GM18868 (cell line): ENCODE results near the gene CRACR2A.

Experiments used
- ATAC-seq: cut with Tn5 transposase; IDR thresholded peaks from one replicate; pipeline ENCODE4 v1.9.1; 2021; ENCODE audit warnings: mild to moderate bottlenecking, moderate library complexity; ENCODE audit not compliant: unreplicated experiment

CRACR2A gene

DNA sequence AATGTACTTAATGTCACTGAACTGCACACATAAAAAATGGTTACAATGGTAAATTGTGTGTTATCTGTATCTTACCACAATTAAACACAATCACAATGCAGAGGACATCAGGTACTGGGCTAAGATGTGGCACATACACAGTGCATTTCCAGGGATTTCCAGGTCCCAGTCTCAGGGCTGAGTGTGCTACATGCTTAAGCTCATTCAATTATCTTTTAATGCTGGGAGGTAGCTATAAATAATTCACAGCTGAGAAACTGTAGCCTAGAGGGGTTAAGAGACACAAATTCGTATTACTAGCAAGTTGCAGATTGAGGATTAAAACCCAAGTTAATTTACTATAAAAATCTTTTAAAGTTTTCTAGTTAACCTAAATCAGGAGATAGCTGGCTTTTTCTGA lies 67.1 kb downstream of the CRACR2A start:
- ATAC-seq: no peak

DNA sequence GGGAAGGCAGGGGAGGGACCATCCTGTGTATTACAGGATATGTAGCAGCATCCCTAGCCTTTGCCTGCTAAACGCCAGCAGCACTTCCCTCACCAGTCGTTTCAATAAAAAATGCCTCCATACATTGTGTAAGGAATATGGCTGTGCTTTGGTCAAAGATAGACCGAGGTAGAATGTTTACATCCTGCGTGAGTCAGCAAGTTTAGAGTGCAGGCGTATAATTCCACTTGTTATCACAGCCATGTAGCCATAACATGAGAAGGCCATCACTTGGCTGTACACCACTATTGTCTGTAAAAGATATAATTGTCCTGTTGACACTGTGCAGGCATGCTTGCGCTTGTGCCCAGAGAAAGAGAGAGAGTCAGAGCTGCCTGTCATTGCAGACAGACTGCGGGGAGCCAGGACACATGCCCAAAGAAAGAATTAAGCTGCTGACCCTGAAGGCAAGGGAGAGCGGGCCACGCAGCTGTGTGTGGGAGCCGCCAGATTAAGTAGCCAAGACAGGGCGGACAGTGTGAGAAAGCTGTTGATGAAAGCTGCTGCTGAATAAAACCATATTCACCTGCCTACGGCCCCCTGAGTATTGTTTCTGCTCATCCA lies 68.4 kb downstream of the CRACR2A start:
- no peak for ATAC-seq

DNA sequence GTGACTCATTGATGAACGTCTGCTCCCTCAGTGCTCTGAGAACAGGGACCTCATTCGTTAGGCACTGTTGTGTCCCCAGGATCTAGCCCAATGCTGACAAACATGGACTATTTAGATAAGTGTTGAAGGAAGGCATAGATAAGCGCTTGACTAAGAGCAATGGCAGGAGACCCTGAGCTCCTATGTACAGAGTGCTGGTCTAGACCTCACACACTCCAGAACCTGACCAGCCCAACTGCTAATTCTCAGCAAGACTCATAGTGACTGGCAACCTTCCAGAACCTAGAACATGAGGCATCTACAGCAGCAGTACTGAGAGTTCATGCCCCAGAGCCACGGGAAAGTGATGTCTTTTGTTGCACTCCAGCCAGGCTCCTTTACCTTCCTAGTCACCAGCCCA lies 69.2 kb downstream of the CRACR2A start:
- ATAC-seq: no peak

DNA sequence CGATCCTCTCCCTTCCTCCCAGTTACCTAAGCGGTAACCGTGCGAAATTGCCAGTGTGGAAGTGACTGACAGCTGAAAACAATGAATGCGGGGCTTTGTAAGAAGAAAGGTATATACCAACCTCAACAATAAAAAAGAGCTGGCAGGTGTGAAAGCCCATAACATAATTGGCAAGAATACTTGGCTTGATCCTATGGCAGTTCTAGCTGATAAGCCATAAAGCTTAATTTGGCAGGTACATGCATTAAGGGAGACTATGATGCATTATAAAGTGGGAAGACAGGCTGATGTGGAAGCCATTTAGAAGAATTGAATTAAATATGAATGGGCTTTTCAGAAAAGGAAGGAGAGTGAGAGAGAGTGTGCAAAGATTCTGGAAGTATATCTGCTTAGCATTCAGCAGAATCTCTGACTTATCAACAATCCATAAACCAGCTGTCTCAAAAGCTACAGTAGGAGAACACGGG lies 71.3 kb downstream of the CRACR2A start:
- no peak for ATAC-seq

DNA sequence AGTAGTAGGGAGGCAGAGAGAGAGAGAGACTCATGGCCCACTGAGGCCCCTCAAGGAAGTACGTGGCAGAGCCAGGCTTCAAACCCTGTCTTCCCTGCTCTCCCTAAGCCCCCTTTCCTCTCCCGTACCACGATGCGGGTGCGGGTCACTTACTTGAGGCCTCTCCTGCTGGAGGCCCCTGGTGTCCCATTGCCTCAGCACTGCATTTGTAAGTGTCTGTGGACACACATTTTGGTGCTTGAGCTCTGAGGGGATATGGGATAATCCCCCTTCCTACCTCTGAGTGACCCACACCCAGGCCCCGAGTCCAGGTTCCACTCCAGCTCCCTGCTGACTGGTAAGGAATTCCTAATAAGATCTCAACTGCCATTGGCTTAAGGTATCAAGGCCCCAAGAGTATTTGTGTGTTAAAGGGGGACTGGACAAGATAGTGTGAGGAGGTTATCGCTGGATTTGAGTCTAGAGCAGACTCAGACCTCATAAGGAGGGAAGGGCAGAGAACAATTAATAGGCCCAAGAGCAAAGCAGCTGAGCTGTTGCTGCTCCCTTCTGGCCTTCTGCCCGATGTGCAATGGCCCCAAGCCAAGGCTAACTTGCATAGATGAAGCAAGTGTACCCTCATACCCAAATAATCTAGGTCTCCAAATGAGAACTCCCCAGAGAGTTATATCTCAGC lies 71.9 kb downstream of the CRACR2A start:
- ATAC-seq: no peak

DNA sequence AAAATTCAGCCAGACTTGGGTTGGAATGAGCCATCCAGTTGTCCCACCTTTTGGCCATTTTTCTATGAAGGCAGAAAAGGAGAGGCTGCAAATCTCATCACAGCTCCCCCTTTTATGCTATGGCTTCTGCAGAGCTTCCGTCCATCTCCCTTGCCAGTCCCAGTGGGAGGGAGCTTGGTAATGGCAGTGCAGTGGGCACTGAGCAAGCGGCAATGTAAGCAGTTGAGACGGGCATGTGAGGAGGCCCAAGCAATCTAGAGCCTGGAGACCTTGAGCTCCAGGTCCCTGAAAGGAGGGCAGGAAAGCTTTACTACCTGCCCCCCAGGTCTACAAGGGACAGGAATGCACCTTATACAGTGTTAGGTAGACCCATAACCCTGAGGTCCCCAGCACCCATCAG lies 73.1 kb downstream of the CRACR2A start:
- no peak for ATAC-seq

DNA sequence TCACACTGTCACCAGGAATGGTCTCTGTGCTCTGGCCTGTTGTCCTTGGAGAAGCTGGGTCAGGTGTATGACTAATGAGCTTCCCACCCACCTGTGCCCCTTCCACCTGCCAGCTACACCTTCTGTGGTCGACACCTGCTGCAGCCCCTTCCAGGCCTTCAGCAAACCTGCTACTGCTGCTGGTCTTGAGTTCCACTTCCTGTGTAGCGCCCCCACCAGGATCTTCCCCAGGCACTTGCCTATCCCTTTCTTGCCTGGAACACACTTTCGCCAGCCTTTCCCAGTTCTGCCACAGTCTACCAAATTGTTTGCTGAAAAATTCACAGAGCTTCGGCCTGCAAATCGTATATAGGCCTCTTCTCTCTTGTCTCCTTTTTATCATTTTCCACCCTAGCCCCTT lies 75.3 kb downstream of the CRACR2A start:
- ATAC-seq: no peak

DNA sequence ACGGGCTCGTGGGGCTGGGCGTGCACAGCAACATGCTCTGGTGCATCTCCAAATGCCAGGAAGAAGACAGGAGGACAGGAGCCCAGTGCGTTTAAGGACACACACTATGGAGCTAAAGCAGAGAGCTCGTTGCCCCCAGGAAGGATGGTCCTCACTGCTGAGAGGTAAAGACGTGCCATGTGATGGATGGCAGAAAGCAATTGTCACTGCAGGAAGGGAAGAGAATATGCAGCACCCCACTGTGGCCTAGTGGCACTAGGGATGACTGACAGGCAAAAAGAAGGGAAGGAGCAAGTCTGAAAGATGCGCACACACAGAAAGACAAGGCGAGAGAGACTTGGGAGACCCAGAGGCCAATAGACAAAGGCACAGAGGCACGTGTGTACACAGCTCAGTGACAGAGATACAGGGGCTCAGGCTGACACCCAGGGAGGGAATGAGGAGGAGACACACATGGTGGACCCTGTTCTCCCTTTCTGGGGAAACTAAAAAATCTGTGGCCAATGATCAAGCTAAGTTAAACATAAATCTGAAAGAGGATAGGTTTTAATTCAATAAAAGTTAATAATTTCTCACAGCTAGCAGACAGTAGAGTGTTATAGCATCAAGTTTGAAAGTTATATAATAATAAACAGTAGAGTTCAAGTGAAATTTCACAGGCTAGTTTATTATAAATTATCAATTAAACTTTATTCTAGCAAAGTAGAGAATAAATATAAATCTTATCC lies 78.8 kb downstream of the CRACR2A start:
- ATAC-seq: no peak

DNA sequence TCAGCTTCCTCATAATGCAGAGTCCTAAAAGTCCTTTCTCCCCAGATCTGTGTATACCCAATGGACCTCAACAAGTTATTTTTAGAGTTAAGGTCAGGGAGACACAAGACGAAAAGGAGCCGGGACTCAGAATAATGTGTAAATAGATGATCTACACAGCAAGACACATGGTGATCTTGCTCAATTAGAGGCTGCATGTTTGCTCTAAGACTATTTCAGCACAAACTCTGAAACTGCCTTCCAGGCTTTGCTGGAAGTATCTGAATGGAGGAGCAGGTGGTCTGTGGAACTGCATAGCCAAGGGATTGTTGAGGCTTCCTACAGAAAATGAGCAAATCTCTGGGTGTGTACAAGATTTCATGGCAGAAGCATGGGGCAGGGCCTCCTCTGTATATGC lies 80.8 kb downstream of the CRACR2A start:
- no peak for ATAC-seq

DNA sequence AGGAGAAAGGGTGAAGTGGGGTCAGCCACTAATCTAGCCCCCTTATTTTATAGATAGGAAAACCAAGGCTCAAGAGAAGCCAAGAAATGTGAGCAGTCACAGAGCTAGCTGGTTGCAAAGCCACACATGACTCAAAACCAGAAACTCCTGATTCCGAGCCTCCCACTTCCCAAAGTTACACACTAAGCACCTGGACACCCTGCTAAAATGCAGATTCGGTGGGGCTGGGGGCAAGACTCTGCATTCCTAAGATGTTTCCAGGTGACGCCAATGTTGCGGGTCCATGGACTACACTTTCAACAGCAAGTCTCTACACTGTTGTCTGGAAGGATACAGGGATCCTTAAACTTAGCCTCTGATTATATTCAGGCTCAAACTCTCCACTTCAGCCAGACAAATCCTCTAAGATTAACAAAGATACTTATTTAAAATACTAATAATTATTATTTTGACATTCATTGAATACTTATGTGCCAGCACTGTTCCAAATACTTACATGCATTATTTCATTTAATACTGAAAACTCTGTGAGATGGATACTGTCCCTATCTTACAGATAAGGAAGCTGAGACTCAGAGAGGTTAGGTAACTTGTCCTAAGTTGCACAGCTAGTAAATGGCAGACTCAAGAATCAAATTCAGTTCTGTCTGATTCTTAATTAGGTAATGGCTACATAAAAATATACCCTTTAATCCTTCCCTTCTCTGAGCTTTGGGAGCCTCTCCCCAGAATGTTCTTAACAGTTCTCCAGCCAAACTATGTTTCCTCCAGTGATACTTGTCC lies 81.4 kb downstream of the CRACR2A start:
- no peak for ATAC-seq

DNA sequence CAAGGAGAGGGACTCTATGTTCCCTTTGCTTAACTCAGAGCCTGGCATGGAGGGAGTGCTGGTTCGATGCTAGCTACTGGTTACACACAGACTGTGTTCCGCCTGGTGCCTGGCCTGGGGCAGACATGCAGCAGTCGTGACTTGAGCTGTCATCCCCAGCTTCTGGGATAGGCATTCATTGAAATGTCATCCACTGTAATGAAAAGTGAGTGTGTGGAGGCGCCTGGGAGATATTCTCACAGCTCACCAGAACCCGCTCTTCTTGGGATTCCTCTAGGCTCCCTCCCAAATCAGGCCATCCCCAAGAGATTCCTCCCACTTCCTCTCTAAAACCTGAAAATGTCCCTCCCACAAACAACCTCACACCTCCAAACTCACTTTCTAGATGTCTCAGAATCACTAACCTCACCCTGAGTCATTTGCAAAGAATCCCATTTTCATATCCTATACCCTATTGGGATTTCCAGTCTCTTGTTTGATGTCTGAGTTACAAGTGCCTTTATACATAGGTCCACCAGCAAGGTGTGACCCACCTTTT lies 82.8 kb downstream of the CRACR2A start:
- ATAC-seq: no peak

DNA sequence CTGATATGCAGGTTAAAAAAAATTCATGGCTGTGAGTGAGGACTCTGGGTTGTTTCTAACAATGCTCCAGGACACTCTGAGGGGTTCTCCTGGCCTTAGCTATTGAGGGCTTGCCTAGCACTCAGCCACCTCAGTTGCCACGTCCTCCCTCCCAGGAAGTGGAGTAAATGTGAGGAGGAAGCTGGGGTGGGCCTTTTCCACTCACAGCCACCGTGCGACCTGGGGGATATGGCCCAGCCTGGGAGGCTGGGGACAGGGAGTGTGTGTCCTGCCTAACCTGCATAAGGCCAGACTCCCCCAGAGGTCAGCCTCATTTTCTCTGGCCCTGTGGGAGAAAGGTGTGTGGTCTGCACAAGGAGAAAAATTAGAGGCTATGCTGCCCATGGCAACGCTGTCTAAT lies 83.3 kb downstream of the CRACR2A start:
- ATAC-seq: no peak

DNA sequence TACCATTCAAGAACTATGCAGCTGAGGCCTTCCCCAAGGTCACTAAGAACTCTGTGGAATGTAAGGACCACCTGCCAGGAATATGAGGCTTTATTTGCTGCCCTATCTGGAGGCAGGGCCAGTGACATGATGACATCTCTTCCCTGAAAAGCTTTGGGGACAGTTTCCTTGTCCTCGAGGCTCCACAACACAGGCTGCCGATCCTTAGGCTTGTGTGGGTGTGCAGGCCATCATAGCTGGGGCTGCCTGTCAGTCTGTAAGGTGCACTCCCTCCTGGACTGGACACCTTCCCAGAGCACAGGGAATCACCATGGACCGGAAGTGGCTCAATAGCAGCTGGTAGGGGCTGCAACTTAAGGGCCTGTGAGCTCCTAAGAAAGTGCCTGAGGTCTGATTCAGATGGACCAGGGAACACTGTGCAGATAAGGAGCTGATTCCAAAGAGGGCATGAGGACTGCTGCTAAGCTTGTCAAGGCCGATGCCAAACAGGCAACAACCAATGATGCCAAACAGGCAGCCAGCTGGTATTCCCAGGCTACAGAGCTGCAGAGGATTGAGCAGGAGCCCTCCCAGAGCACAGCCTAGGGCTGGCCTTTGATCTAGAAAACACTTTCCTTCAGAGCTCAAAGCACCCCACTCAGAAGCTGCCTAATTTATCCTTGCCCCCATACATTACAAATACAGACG lies 84.3 kb downstream of the CRACR2A start:
- no peak for ATAC-seq

DNA sequence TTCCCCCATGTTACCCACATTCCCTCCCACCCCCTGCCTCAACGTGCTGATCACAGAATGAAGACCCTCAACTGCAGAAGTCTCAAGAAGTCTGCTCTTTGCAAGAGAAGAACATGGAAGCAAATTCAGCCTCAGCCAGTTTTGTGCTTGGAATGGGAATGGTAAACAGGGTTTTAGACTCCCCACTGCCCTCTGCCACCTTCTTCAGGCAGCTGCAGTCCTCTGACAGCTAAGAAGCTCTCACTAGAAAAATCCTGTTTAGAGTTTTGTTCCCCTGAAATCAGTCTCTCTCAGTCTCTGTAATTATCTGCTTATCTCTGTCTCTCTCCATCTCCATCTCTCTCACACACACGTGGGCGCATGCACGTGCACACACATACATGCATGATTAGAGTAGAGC lies 85.4 kb downstream of the CRACR2A start:
- no peak for ATAC-seq

DNA sequence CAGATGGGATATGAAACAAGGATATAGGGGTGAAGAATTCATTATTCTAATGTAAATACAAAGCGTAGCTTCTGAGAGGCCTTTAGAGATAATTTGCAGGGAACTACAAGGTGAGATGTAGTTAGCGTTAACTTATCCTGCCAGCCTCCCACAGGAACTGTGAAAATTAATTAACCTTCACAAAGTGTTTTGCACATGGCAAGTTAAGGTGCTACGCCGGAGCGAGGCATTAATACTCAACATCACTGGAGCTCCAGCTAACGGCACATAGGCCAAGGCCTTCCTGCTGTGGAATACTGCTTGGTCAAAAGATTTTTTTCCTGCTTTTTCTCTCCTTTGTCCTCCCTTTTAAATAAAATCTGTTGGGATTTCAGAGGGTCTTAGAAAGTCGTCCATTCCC lies 86.5 kb downstream of the CRACR2A start:
- no peak for ATAC-seq

DNA sequence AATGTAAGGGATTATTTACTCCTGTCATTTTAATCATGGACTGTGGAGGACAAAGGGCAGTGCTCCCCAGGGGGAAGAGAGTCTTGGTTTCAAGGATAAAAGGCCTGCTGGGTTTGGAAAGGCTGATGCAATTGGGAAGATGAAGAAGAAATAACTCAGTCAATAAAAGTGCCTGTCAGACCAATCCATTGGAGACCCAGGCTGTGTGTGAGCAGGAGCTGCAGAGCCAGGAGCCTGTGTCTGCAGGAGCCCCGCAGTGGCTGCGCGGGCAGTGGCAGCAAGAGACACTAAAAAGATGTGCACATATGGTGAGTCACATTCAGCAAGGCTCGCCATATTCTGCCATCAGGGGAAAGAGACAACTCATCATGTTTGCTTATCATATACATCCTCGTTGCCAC lies 90.4 kb downstream of the CRACR2A start:
- no peak for ATAC-seq

DNA sequence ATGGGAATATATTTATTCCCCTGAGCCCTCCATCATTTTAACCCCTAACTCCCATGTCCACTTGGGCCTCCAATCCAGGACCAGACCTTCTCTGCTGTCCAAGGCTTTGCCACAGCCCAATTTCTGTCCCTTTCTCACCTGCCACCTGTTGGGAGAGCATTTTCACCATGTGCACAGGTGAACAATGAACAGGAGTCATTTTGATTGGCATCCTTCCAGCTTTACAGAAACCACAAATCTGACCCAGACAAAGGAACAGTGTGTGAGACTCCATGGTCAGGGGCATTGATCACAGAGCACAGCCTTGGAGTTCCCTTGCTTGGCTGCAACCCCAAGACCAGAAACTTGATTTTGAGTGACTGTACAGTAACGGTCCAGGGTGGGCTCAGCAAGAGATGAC lies 91.9 kb downstream of the CRACR2A start:
- no peak for ATAC-seq

DNA sequence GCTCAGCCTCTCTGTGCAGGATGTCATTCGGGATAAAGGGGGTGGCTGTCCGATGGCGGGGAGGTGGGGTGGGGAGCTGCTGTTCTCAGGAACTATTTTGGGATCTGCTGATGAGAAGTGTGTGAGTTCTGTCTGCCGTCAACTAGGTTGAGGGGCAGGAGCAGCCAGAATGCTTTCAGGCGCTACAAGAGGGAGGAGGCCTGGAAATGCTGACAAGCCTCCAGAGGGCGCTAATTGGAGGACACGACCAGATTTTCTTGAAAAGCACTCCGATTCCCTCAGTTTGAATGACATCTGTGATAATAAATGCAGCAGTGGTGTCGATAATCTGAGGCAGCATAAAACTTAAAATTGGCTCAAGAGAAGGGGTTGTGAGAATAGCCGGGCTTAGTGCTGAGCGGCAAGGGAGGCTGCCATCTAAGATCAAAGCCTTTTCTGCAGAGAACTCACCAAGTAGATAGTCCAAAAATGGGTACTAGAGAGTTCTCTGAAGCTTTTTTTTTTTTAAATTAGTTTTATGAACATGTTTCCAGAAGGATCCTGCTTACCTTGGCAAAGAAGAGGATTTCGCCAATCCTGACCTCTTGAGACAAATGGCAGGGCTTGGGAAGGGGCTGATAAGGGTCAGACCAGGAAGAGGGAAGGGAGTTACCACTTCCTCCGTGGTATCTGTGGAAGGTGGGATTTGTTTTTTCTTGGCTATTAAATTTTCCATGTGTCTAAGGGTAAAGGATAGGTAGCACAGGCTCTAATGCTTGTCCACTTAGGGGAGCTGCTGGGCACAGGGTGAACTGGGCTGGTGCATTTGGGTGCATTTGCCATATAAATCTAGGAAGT lies 94.4 kb downstream of the CRACR2A start:
- no peak for ATAC-seq

DNA sequence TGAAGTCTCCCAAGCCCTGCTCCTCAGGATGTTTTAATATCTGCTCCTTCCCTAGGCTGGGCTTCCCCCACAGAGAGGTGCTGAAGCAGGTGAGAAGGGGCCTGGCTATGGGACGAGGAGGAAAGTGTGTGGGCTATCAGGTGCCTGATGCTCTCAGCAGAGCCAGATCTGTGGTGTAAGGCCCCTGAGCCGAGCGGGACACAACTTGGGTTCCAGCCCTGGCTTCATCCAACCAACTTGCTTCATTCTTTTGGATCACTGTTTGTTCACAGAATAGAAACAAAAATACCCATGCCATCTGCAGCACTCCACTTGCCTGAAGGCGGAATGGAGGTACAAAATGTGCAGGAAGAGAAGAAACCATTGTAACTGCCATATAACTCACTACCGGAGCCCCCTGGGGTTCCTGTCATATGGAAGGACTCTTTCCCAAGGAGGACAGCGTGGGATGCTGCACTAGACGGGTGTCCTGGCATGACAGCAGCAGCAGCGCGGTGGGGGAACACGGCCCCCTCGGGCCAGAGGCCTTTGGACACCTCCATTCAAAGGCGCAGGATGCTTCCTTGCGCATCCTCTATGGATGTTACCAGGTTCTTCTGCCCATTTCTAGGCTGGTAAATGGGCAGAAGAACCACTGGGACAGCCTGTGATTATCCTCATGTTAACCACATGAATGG lies 95.8 kb downstream of the CRACR2A start:
- ATAC-seq: no peak
